OCI-M2 (cell line): ENCODE results near the gene CYB561D1.
A peak's percentile ranks its signal among the peaks of the same experiment; 100 is the strongest.

ENCODE experiments used
- DNase-seq: peaks from one replicate; lab custom pipeline; 2025; ENCODE audit not compliant: unreplicated experiment; lab: John Stamatoyannopoulos, UW

CYB561D1 gene

GRCh38 chr1:109546311-109547109, 52.6 kb downstream of the CYB561D1 start:
- DNase-seq: peak; percentile 48

- no peak for DNase-seq
Measured at GRCh38 chr1:109547463-109548320, 53.8 kb downstream of the CYB561D1 start.

GRCh38 chr1:109548321-109549267, 54.7 kb downstream of the CYB561D1 start, which contains the start of gene GNAI3:
Gene GNAI3 (plus strand): TSS chr1:109548615. CDS start chr1:109548721, 106 bp downstream.
- peak; percentile 38 for DNase-seq
